ENCODE data around the gene CEP55. TPM values are rescaled to one million over a fixed set of nuclear protein-coding genes. Genes with fewer than 3 reads are reported as not detected.

Gene CEP55
- total RNA-seq, 1 experiment from 2014 or later = 17.3 TPM

DNA sequence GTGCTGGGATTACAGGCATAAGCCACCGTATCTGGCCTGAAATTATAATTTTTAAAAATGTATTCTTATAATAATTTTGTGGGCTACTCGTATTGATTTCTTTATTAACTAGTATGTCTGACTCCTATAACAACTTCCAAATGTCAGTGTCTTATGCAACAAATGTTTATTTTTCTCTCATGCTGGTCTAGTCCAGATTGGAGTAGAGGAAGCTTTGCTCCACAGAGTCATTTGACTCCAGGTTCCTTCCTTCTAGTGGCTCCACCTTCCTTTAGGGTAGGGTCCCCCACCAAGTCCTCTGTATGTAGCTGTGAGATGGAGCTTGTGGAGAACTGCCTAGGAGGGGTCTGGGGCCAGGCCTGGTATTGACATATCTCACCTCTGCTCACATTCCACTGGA, 8.7 kb downstream of the CEP55 start (continued):
- TF ChIP-seq, protein P1, sequence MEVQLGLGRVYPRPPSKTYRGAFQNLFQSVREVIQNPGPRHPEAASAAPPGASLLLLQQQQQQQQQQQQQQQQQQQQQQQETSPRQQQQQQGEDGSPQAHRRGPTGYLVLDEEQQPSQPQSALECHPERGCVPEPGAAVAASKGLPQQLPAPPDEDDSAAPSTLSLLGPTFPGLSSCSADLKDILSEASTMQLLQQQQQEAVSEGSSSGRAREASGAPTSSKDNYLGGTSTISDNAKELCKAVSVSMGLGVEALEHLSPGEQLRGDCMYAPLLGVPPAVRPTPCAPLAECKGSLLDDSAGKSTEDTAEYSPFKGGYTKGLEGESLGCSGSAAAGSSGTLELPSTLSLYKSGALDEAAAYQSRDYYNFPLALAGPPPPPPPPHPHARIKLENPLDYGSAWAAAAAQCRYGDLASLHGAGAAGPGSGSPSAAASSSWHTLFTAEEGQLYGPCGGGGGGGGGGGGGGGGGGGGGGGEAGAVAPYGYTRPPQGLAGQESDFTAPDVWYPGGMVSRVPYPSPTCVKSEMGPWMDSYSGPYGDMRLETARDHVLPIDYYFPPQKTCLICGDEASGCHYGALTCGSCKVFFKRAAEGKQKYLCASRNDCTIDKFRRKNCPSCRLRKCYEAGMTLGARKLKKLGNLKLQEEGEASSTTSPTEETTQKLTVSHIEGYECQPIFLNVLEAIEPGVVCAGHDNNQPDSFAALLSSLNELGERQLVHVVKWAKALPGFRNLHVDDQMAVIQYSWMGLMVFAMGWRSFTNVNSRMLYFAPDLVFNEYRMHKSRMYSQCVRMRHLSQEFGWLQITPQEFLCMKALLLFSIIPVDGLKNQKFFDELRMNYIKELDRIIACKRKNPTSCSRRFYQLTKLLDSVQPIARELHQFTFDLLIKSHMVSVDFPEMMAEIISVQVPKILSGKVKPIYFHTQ (CRISPR knock-in tag; IDR thresholded peaks at IDR 0.05) = no peak
- TF ChIP-seq SOX15 (CRISPR knock-in tag; IDR thresholded peaks at IDR 0.05) = no peak

GRCh38 chr10:93509816-93510215, 13.4 kb downstream of the CEP55 start:
- Mint-ChIP-seq H3K36me3 (peaks cover 34% of the 10 kb centered on the region), H3K4me1 (peaks cover 5% of the 10 kb centered on the region), H3K27me3 (ENCODE audit: low read depth) (no peaks in the 10 kb centered on the region), H3K9me3 (no peaks in the 10 kb centered on the region), H3K27ac (no peak overlapping the region), H3K4me3 (no peak overlapping the region)
- DNase-seq (ENCODE audit: low spot score) = no peak
- TF ChIP-seq ZNF512 (CRISPR knock-in tag; IDR thresholded peaks at IDR 0.05; ENCODE audit: borderline replicate concordance) = no peak
- no peak for TF ChIP-seq ZBTB43 (CRISPR knock-in tag; IDR thresholded peaks at IDR 0.05)
- TF ChIP-seq, protein P2, sequence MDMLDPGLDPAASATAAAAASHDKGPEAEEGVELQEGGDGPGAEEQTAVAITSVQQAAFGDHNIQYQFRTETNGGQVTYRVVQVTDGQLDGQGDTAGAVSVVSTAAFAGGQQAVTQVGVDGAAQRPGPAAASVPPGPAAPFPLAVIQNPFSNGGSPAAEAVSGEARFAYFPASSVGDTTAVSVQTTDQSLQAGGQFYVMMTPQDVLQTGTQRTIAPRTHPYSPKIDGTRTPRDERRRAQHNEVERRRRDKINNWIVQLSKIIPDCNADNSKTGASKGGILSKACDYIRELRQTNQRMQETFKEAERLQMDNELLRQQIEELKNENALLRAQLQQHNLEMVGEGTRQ (CRISPR knock-in tag; IDR thresholded peaks at IDR 0.05) = no peak
- POLR2A ChIA-PET = no interaction called here
- CTCF ChIA-PET = interaction anchor here (1.9 to 6.8 kb wide), 3 partner anchors 24 to 133 kb away, joined by 10 to 67 read pairs (median 14); partner anchors contain the start of gene MYOF
- ATAC-seq = no peak

GRCh38 chr10:93512565-93512964, 16.2 kb downstream of the CEP55 start:
- CTCF ChIA-PET = interaction anchor here (1.8 to 6.8 kb wide), 4 partner anchors 23 to 136 kb away, joined by 8 to 67 read pairs (median 16); partner anchors contain the start of gene MYOF
- no peak for ATAC-seq
- H3K27me3 Mint-ChIP-seq (ENCODE audit: low read depth) = no peaks in the 10 kb centered on the region
- H3K4me3 Mint-ChIP-seq = no peak overlapping the region
- no peak for DNase-seq (ENCODE audit: low spot score)
- no peaks in the 10 kb centered on the region for H3K9me3 Mint-ChIP-seq
- no peak overlapping the region for H3K27ac Mint-ChIP-seq
- H3K36me3 Mint-ChIP-seq = peaks cover 43% of the 10 kb centered on the region
- peaks cover 5% of the 10 kb centered on the region for H3K4me1 Mint-ChIP-seq
- POLR2A ChIA-PET = no interaction called here
- TF ChIP-seq, protein P3, sequence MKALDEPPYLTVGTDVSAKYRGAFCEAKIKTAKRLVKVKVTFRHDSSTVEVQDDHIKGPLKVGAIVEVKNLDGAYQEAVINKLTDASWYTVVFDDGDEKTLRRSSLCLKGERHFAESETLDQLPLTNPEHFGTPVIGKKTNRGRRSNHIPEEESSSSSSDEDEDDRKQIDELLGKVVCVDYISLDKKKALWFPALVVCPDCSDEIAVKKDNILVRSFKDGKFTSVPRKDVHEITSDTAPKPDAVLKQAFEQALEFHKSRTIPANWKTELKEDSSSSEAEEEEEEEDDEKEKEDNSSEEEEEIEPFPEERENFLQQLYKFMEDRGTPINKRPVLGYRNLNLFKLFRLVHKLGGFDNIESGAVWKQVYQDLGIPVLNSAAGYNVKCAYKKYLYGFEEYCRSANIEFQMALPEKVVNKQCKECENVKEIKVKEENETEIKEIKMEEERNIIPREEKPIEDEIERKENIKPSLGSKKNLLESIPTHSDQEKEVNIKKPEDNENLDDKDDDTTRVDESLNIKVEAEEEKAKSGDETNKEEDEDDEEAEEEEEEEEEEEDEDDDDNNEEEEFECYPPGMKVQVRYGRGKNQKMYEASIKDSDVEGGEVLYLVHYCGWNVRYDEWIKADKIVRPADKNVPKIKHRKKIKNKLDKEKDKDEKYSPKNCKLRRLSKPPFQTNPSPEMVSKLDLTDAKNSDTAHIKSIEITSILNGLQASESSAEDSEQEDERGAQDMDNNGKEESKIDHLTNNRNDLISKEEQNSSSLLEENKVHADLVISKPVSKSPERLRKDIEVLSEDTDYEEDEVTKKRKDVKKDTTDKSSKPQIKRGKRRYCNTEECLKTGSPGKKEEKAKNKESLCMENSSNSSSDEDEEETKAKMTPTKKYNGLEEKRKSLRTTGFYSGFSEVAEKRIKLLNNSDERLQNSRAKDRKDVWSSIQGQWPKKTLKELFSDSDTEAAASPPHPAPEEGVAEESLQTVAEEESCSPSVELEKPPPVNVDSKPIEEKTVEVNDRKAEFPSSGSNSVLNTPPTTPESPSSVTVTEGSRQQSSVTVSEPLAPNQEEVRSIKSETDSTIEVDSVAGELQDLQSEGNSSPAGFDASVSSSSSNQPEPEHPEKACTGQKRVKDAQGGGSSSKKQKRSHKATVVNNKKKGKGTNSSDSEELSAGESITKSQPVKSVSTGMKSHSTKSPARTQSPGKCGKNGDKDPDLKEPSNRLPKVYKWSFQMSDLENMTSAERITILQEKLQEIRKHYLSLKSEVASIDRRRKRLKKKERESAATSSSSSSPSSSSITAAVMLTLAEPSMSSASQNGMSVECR (CRISPR knock-in tag; IDR thresholded peaks at IDR 0.05; ENCODE audit: borderline replicate concordance) = no peak
- TF ChIP-seq ZNF138 (CRISPR knock-in tag; conservative IDR thresholded peaks at IDR 0.05) = no peak
- TF ChIP-seq ERG (CRISPR knock-in tag; IDR thresholded peaks at IDR 0.05) = no peak
- no peak for TF ChIP-seq SP1 (CRISPR knock-in tag; conservative IDR thresholded peaks at IDR 0.05)
- no peak for TF ChIP-seq ELF4 (CRISPR knock-in tag; IDR thresholded peaks at IDR 0.05; ENCODE audit: low read depth)
- TF ChIP-seq CBFB (CRISPR knock-in tag; IDR thresholded peaks at IDR 0.05; ENCODE audit: low read depth) = no peak
- TF ChIP-seq CREB1 (CRISPR knock-in tag; IDR thresholded peaks at IDR 0.05) = no peak
- TF ChIP-seq, protein P4, sequence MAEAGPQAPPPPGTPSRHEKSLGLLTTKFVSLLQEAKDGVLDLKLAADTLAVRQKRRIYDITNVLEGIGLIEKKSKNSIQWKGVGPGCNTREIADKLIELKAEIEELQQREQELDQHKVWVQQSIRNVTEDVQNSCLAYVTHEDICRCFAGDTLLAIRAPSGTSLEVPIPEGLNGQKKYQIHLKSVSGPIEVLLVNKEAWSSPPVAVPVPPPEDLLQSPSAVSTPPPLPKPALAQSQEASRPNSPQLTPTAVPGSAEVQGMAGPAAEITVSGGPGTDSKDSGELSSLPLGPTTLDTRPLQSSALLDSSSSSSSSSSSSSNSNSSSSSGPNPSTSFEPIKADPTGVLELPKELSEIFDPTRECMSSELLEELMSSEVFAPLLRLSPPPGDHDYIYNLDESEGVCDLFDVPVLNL (CRISPR knock-in tag; IDR thresholded peaks at IDR 0.05; ENCODE audit: borderline replicate concordance, low read depth) = no peak
- TF ChIP-seq, protein P2 (CRISPR knock-in tag; IDR thresholded peaks at IDR 0.05) = no peak
- TF ChIP-seq, protein P5, sequence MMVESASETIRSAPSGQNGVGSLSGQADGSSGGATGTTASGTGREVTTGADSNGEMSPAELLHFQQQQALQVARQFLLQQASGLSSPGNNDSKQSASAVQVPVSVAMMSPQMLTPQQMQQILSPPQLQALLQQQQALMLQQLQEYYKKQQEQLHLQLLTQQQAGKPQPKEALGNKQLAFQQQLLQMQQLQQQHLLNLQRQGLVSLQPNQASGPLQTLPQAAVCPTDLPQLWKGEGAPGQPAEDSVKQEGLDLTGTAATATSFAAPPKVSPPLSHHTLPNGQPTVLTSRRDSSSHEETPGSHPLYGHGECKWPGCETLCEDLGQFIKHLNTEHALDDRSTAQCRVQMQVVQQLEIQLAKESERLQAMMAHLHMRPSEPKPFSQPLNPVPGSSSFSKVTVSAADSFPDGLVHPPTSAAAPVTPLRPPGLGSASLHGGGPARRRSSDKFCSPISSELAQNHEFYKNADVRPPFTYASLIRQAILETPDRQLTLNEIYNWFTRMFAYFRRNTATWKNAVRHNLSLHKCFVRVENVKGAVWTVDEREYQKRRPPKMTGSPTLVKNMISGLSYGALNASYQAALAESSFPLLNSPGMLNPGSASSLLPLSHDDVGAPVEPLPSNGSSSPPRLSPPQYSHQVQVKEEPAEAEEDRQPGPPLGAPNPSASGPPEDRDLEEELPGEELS (CRISPR knock-in tag; IDR thresholded peaks at IDR 0.05) = no peak
- no peak for TF ChIP-seq TP53 (CRISPR knock-in tag; IDR thresholded peaks at IDR 0.05)
- TF ChIP-seq SOX15 (CRISPR knock-in tag; IDR thresholded peaks at IDR 0.05) = no peak
